Activated CD4-positive, CD25-positive, alpha-beta regulatory T cell (primary cell): Measurements from ENCODE around the gene VPS13A.
"Not testable (repeated sequence)": the region's sequence is repeated elsewhere in the genome, so short reads cannot be mapped to it uniquely, and the experiment has no call there.

Experiments used
- DNase-seq, 4 experiments: peaks; one replicate each; lab custom pipeline; 2025; lab: John Stamatoyannopoulos, UW

Gene VPS13A

GRCh38 chr9:77305622-77306400 lies 128.5 kb downstream of the VPS13A start:
- DNase-seq, result no peak

DNA sequence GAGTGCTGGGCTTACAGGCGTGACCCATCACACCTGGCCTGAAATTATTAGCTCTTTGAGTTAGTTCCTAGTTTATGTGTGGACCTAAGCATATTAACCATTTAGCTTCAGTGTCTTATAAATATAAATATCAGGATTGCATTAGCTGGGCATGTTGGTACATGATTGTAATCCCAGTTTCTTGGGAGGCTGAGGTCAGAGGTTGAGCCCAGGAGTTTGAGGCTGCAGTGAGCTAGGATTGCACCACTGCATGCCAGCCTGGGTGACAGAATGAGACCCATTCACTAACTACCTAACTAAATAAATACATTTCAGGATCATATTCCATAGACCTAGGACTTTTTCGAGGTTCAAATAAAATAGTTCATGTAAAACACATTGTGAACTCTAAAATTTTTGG lies 129.8 kb downstream of the VPS13A start:
- DNase-seq, result no peak

GRCh38 chr9:77316058-77316457 lies 138.7 kb downstream of the VPS13A start:
- DNase-seq, result no peak

DNA sequence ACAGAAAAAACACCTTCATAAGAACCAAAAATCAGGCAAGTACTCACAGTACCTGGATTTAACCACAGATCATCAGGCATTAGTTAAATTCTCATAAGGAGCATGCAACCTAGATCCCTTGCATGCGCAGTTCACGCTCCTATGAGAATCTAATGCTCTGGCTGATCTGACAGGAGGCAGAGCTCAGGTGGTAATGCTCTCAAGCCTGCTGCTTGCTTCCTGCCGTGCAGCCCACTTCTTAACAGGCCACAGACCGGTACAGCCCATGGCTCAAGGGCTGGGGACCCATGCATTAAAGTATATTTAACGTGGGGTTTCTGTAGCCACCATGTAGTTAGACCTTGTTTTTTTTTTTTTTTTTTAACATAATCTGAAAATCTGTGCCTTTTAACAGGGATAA lies 147.7 kb downstream of the VPS13A start:
- DNase-seq, result no peak

GRCh38 chr9:77328102-77328501 lies 150.8 kb downstream of the VPS13A start:
- no peak for DNase-seq

GRCh38 chr9:77370064-77370463 lies 192.7 kb downstream of the VPS13A start:
- DNase-seq, result no peak

DNA sequence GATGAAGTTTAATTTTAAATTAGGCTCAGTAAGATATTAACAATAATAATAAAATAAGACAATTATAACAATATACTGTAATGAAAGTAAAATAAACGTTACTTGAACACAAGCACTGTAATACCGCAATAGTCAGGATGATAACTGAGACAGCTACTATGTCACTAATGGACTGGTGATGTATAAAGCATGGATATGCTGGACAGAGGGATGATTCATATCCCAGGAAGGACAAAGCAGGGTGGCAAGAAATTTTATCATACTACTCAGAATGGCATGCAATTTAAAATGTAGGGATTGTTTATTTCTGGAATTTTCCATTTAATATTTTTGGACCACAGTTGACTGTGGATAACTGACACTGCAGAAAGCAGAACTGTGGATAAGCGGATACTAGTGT lies 196.9 kb downstream of the VPS13A start:
- no peak for DNase-seq

DNA sequence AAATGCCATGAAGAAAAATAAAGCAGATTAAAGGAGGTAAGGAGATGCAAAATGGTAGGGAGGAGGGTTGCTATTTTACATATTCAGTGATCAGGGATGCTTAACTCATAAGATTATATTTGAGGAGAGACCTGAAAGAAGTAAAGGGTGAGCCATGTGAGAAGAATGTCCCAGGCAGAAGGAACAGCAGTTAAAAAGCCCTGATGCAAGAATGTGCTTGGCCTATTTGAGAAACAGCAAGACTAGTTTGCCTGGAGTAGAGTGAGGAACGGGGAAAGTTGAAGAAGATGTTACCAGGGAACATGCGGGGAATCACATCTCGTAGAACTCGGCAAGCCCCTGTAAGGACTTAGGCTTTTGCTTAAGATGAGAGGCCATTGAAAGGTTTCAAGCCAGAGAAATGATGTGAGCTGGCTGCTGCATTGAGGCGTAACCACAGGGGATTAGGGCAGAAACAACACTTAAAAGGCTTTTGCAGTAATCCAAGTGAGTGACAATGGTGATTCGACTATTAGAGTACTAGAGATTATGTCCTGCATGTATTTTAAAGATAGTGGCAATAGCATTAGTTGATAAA lies 198.7 kb downstream of the VPS13A start:
- no peak for DNase-seq

GRCh38 chr9:77384406-77384805 lies 207.1 kb downstream of the VPS13A start:
- no peak for DNase-seq

DNA sequence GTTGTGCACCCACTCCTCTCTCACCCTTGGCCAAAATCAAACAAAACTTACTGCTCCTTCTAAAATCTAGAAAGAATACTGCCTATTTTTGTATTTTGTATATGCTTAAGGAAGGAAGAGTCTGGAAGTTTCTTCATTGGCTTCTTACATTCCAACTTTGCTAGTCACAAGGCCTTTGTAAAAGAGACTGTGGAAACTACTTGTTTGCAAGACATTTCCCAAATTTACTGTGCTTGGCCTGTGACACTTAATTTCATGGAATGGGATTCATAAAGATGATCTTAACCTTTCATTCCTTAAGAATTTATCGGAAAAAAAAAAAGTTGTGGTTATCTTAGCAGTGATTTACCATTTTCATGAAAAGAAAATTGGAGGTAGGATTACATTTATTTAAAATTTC lies 208.9 kb downstream of the VPS13A start:
- DNase-seq, result no peak

DNA sequence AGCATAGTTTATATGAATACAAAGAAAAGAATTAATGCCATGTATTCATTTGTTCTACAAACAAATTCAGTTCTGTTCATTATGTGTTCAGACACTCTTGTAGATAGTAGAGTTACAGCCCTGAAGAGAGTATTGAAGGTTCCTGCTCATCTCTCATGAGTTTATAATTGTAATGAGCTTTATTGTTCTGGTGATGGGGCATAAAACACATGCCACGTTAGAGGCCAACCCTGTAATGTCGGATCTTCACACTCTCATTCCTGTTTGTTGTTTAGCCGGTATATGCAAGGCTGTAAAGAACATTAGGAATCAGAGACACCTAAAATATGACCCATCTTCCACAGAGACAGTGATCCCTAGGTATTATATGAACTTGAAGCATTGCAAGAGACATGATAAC lies 214.5 kb downstream of the VPS13A start:
- DNase-seq, result no peak

DNA sequence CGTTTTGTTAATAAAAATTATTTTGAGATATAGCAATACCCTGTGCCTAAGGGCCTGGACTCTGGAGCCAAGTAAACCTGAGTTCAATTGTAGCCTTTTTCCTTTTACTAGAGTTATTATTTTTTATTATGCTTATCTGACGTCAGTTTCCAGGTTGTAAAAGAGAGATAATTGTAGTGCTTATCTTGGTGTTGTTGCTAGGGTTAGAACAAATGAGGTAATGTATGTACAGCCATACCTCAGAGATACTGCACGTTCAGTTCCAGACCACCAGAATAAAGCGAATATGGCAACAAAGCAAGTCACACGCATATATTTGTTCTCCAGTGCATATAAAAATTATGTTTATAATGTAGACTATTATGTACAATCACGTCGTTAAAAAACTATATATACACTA lies 215.0 kb downstream of the VPS13A start:
- DNase-seq, result no peak

DNA sequence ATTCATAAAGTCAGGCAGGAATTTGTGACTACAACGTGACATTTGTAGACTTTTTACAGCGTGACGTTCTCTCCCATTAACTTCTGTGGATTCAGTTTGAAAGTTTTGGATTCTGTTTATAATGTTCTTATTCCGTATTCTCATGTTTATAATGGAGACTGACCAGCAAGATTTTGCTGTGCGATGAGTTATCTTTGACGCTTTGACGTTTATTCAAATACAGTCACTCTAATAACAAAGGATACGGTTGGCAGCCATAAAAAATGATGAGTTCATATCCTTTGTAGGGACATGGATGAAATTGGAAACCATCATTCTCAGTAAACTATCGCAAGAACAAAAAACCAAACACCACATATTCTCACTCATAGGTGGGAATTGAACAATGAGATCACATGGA lies 221.2 kb downstream of the VPS13A start:
- DNase-seq, result not testable (repeated sequence)

GRCh38 chr9:77399964-77400363 lies 222.6 kb downstream of the VPS13A start:
- DNase-seq, result no peak

DNA sequence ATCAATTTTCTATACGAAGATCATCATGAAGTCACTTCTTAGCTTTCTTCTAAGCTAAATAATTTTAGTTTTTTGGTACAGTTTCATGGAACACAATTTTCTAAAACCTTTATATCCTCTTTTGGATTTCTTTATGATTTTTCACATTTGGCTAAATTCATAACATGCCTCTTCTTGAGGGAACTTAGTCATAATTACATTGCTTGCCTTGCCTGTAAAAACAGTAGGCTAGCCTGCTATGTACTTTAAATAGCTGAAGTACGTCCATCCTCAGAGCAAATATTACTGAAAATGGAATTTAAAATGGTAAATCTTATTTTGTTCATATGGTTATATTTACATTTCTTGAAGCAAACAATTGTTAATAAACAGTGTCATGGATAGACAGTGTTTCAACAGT lies 225.0 kb downstream of the VPS13A start:
- no peak for DNase-seq

- DNase-seq, result no peak
These were observed 225.9 kb downstream of the VPS13A start for GRCh38 chr9:77403239-77403638.

DNA sequence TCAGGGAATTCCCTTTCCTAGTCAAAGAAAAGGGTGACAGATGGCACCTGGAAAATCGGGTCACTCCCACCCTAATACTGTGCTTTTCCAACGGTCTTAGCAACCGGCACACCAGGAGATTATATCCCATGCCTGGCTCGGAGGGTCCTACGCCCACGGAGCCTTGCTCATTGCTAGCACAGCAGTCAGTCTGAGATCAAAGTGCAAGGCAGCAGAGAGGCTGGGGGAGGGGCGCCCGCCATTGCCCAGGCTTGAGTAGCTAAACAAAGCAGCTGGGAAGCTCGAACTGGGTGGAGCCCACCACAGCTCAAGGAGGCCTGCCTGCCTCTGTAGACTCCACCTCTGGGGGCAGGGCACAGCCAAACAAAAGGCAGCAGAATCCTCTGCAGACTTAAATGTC lies 231.2 kb downstream of the VPS13A start:
- DNase-seq, result not testable (repeated sequence)

GRCh38 chr9:77417566-77417965 lies 240.2 kb downstream of the VPS13A start:
- DNase-seq, result no peak

DNA sequence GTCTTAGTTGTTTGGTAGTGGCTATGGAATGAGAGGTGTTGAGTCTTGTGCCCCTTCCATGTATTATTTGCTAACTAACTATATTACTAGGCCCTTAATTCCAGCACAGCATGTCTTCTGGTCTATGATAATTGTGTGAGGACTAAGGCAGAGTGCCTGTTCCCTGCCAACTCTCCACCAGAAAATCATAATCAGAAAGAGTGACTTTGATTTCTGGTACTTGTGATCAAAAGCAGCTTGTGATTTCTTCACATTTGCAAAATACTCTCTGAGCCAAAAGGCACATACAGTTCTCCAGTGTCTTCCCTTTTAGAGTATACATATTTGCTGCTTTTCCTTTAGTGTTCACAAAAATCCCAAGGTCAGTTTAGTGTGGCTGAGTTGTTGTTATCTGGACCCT lies 240.9 kb downstream of the VPS13A start:
- DNase-seq, result no peak

GRCh38 chr9:77420641-77421040 lies 243.3 kb downstream of the VPS13A start:
- DNase-seq, result no peak

DNA sequence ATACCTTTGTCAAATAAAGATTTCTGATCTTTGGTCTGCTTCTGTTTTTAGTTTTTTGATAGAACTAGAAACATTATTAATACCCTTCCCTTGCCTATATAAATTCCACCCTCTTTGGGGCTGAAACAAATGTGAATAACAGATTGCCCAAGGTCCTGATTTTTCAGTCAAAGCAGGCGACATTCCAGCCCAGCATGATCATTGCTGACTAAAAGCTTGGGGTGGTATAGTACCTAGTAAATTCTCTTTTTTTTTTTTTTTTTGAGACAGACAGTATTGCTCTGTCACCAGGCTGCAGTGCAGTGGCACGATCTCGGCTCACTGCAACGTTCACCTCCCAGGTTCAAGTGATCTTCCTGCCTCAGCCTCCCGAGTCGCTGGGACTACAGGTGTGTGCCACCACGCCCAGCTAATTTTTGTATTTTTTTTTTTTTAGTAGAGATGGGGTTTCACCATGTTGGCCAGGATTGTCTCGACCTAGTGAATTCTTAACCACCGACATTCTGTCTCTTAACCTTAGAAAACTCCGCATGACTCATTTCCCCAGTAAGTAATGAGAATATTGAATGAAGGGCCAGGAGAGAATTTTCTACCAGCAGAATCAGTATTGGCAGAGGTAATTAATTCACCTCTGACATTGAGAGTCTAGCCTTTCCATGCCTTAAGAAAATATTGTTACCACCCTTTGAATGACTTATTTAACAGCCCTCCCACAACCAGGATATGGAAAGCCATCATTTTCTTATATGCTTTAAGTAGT lies 244.4 kb downstream of the VPS13A start:
- DNase-seq, result no peak

- no peak for DNase-seq
These were observed 245.6 kb downstream of the VPS13A start for GRCh38 chr9:77422969-77423368.

GRCh38 chr9:77423841-77424240 lies 246.5 kb downstream of the VPS13A start:
- DNase-seq, result no peak
